Mucosa of rectum (tissue), 2 donors: ENCODE data around the gene CRYBG1.

Experiments used
- H3K27ac ChIP-seq, 2 donors: one replicate each; pipeline ENCODE4 v1.7.0; 2013; ENCODE audit warnings: inconsistent platforms in 2 of 2, low read depth in 2 of 2, low read length in 2 of 2
- H3K27me3 ChIP-seq, 2 donors: one replicate each; pipeline ENCODE4 v1.7.0; 2013; ENCODE audit warnings: low read length in 2 of 2; ENCODE audit not compliant: control insufficient read depth in 2 of 2, insufficient read depth in 2 of 2
- H3K36me3 ChIP-seq, 2 donors: one replicate each; pipeline ENCODE4 v1.7.0; 2013; ENCODE audit warnings: low read length in 2 of 2; ENCODE audit not compliant: control insufficient read depth in 2 of 2, insufficient read depth in 2 of 2
- H3K4me1 ChIP-seq, 2 donors: one replicate each; pipeline ENCODE4 v1.7.0; 2013; ENCODE audit warnings: low read length in 2 of 2, mild to moderate bottlenecking in 1 of 2; ENCODE audit not compliant: control insufficient read depth in 2 of 2, insufficient read depth in 2 of 2
- H3K4me3 ChIP-seq, 2 donors: one replicate each; pipeline ENCODE4 v1.7.0; 2013; ENCODE audit warnings: low read length in 2 of 2
- H3K9ac ChIP-seq, 2 donors: one replicate each; pipeline ENCODE4 v1.7.0; 2013; ENCODE audit warnings: low read length in 2 of 2, low read depth in 1 of 2, mild to moderate bottlenecking in 1 of 2
- H3K9me3 ChIP-seq, 2 donors: one replicate each; pipeline ENCODE4 v1.7.0; 2013; ENCODE audit warnings: low read length in 2 of 2; ENCODE audit not compliant: control insufficient read depth in 2 of 2
- donor health status: healthy.
- donor health status: Normal muscosa, but diverticular disease.

Gene CRYBG1

DNA sequence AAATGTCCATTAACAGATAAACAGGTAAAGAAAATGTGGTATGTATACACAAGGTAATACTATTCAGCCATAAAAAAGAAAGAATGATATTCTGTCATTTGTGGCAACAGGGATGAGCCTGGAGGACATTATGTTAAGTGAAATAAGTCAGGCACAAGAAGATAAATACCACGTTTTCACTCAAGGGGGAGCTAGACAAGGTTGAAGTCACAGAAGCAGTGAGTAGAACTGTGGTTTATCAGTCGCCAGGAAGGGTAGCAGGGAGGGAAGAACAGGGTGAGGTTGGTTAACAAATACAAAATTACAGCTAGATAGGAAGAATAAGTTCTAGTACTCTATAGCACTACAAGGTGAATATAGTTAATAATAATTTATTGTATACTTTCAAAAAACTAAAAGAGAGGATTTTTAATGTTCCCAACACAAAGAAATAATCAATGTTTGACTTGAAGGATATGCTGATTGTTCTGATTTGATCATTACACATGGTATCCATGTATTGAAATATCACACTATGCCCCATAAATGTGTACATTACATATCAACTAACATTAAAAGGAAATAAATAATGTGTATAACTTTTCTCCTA is 247.7 kb downstream of the CRYBG1 start:
- no peaks in the 10 kb centered on the region for H3K9me3 ChIP-seq
- no peaks in the 10 kb centered on the region for H3K27me3 ChIP-seq
- H3K9ac ChIP-seq, result no peak overlapping the region
- H3K27ac ChIP-seq, result no peak overlapping the region
- no peak overlapping the region for H3K4me3 ChIP-seq
- H3K36me3 ChIP-seq, result no peaks in the 10 kb centered on the region
- no peaks in the 10 kb centered on the region for H3K4me1 ChIP-seq

DNA sequence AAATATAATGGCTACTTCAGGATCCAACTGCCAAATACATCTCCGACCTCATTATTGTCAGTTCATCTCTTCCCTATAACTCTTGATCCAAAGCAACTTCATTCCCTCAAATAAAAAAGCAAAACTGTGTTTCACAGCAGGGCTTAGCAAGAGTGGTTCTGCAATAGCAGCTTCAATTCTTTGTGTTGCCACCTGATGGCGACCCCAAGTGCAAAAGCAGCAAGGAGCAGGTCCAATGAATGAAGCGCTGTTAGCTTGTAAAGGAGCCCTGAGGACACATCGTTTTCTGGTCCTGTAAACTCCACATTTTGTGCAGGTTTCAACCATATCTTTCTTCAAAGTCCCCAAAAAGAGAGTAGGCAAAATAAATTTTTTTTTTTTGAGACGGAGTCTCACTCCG is 249.2 kb downstream of the CRYBG1 start:
- no peak overlapping the region for H3K27ac ChIP-seq
- no peaks in the 10 kb centered on the region for H3K9me3 ChIP-seq
- H3K9ac ChIP-seq, result no peak overlapping the region
- no peaks in the 10 kb centered on the region for H3K27me3 ChIP-seq
- no peaks in the 10 kb centered on the region for H3K4me1 ChIP-seq
- no peaks in the 10 kb centered on the region for H3K36me3 ChIP-seq
- no peak overlapping the region for H3K4me3 ChIP-seq

- Histone ChIP-seq H3K27ac (no peak overlapping the region), H3K4me1 (no peaks in the 10 kb centered on the region), H3K9ac (no peak overlapping the region), H3K9me3 (no peaks in the 10 kb centered on the region), H3K4me3 (no peak overlapping the region), H3K27me3 (no peaks in the 10 kb centered on the region), H3K36me3 (no peaks in the 10 kb centered on the region)
Measured at GRCh38 chr6:106611030-106611429, 250.5 kb downstream of the CRYBG1 start.

DNA sequence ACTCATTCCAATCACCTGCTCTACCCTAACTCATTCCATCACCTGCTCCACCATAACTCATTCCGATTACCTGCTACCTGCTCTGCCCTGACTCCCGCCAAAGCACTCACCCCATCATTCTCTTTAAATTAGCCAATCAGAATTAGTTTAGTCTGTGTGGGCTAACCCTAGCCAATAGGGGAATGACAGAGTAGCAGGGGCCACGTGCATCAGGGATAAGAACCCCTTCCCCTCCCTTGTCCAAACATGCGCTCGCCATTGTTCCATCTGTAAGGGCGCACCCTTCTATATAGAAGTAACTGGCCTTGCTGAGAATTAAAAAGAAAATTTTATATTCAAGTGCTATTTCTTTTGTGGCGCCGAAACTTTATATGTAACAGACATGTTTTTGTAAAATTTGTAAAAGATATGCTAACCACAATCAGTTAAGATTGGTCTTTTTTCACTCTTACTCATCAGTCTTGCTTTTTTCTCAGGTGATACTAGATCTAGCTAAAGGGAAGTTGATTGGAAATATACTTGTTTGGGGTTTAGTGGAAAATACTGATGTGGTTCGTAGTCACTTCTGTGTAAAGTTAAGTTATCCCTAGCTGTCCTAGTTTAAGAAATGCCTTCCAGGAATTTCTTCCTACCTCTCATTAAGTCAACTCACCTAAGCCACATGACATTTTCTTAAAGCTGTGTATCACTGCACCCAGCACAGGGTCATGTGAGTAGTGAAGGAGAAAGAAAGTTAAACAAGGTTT is 252.3 kb downstream of the CRYBG1 start:
- no peak overlapping the region for H3K4me3 ChIP-seq
- no peaks in the 10 kb centered on the region for H3K27me3 ChIP-seq
- H3K4me1 ChIP-seq, result no peaks in the 10 kb centered on the region
- H3K27ac ChIP-seq, result no peak overlapping the region
- no peaks in the 10 kb centered on the region for H3K9me3 ChIP-seq
- no peaks in the 10 kb centered on the region for H3K36me3 ChIP-seq
- no peak overlapping the region for H3K9ac ChIP-seq

- no peaks in the 10 kb centered on the region for H3K27me3 ChIP-seq
- H3K27ac ChIP-seq, result no peak overlapping the region
- no peaks in the 10 kb centered on the region for H3K4me1 ChIP-seq
- H3K9ac ChIP-seq, result no peak overlapping the region
- no peak overlapping the region for H3K4me3 ChIP-seq
- H3K36me3 ChIP-seq, result no peaks in the 10 kb centered on the region
- H3K9me3 ChIP-seq, result no peaks in the 10 kb centered on the region
Measured at GRCh38 chr6:106613590-106613989, 253.1 kb downstream of the CRYBG1 start.

- no peak overlapping the region for H3K4me3 ChIP-seq
- no peak overlapping the region for H3K9ac ChIP-seq
- no peaks in the 10 kb centered on the region for H3K4me1 ChIP-seq
- H3K9me3 ChIP-seq, result no peaks in the 10 kb centered on the region
- H3K27me3 ChIP-seq, result no peaks in the 10 kb centered on the region
- no peak overlapping the region for H3K27ac ChIP-seq
- H3K36me3 ChIP-seq, result no peaks in the 10 kb centered on the region
Measured at GRCh38 chr6:106614166-106614565, 253.6 kb downstream of the CRYBG1 start.

- Histone ChIP-seq H3K27ac (no peak overlapping the region), H3K4me3 (no peak overlapping the region), H3K4me1 (no peaks in the 10 kb centered on the region), H3K9me3 (no peaks in the 10 kb centered on the region), H3K9ac (no peak overlapping the region), H3K36me3 (no peaks in the 10 kb centered on the region), H3K27me3 (no peaks in the 10 kb centered on the region)
Measured at GRCh38 chr6:106614592-106615257, 254.2 kb downstream of the CRYBG1 start.

- Histone ChIP-seq H3K9ac (no peak overlapping the region), H3K9me3 (no peaks in the 10 kb centered on the region), H3K27ac (no peak overlapping the region), H3K4me3 (no peak overlapping the region), H3K4me1 (no peaks in the 10 kb centered on the region), H3K27me3 (no peaks in the 10 kb centered on the region), H3K36me3 (peaks cover under 1% of the 10 kb centered on the region in 2 donors)
Measured at GRCh38 chr6:106617302-106617701, 256.8 kb downstream of the CRYBG1 start.

DNA sequence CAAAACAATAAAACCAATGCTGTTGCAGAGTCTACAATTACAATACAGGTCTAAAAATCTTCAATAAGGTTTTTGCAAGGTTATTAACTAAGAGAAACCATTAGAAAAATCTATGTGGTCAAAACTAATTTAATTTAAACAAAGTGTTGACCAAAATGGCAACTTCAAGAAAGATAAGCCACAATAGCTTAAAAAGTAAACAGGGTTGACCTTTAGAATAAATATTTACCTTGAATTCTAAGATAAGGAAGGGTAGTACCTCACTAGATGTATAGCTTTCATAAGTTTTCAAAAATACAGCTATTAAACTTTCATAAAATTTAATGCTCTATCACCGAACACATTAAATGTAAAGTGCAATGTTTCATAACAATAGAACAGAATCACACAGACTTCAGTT is 257.3 kb downstream of the CRYBG1 start:
- Histone ChIP-seq H3K4me1 (no peaks in the 10 kb centered on the region), H3K27me3 (no peaks in the 10 kb centered on the region), H3K9me3 (no peaks in the 10 kb centered on the region), H3K9ac (no peak overlapping the region), H3K36me3 (peaks cover 4 to 5% of the 10 kb centered on the region in 2 donors), H3K4me3 (no peak overlapping the region), H3K27ac (no peak overlapping the region)

DNA sequence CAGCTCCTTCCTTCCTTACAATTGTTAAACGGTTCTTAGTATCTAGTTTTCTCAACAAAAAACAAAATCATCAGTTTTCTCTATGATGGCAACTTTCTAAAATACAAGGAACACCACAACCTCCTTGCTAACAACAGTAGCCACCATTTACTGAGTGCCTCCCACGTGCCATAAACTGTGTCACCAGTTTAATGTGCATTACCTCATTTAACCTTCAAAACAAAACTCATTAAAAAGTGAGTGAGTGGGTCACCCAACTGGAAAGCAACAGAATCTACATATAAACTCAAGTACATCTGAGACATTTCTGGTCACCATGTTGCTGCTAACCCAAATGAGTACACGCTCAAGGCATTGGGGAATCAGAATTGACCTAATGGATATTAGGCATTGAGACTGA is 257.8 kb downstream of the CRYBG1 start:
- peaks cover 4 to 5% of the 10 kb centered on the region in 2 donors for H3K36me3 ChIP-seq
- no peaks in the 10 kb centered on the region for H3K4me1 ChIP-seq
- no peaks in the 10 kb centered on the region for H3K9me3 ChIP-seq
- H3K27ac ChIP-seq, result no peak overlapping the region
- H3K9ac ChIP-seq, result no peak overlapping the region
- no peaks in the 10 kb centered on the region for H3K27me3 ChIP-seq
- H3K4me3 ChIP-seq, result no peak overlapping the region
